Fibroblast of skin of abdomen (primary cell): ENCODE measurements around the gene TNPO3.
A peak's percentile ranks its signal among the peaks of the same experiment; 100 is the strongest.
"Not testable (repeated sequence)": the region's sequence is repeated elsewhere in the genome, so short reads cannot be mapped to it uniquely, and the experiment has no call there.

ENCODE experiments used
- DNase-seq: peaks from one replicate; pipeline ENCODE4 v3.0.0-alpha.2; 2013

TNPO3 gene

DNA sequence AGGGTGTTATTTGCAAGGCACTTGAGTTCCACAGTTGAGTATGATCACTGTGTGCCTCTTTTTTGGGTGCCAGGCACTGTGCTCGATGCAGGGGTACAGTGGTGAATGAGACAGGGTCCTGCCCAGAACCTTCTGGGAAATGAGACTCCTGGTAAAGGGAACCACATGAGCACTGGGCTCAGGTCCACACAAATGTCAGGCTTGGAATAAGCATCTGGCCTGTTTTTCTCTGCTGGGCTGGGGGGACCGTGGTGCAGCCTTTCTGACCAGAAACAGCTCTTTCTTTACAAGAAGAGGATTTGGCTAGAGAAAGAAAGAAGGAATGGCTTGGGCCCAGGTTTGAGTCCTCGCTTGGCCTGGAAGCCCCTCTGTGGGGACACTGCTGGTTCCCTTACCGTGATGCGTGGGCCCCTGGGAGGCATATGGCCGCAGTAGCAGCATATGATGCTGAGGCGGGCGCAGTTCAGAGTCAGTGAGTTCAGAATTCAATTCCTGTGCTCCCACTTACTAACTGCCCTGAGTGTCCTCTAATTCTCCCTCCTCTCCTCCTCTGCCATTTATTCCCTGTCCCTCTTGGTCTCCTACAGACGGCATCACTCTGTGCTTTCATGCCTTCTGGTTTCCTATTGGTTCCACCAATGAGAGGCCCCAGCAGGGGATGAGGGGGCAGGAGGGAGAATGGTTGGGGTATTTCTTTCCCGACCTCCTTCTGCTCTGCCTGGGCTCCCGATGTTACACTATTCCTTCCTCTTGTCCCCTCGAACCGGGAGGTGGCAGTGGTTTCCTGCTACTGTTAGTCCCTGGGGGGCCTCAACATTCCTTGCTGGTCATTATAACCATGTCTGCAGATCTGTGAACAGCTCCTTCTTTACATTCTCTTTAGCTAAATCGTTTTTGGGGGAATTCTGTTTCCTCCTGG is 134.8 kb downstream of the TNPO3 start:
- DNase-seq: no peak

DNA sequence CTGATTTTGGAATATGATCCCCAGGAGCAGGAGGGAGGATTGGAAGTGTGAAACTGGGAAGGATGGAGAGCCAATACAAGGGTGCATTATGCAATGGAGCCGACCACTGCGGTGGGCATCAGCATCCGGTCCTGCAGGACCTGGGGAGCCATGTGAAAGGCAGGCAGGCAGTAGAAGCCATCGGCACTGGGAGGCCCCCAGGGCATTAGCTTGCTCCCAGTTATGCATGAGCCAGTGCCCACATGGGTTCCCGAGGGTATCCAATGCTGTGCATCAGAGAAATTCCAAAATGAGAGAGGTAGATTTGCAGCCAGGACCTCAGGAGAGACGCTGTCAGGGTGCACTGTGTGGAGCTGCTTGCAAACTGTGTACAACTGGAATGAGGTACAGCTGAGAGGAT is 135.7 kb downstream of the TNPO3 start:
- DNase-seq: no peak

GRCh38 chr7:128918016-128918665 is 136.8 kb downstream of the TNPO3 start:
- no peak for DNase-seq

DNA sequence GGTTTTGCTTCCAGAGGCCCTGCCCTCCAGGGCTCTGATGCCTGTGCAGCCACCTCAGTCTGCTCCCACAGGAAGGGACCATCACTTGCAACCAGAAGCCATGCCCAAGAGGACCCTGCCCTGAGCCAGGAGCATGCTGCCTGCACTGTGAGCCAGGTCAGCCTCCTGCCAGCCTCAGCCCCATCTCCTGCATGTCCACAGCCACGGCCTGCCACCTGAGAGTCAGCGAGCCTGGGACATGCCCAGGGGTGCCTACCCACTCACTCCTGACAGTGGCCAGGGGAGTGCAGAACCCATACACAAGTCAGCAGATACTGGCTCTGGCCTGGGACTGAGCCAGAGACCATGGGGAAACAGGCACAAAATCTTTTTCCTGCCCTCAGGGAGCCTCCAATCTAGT is 137.8 kb downstream of the TNPO3 start:
- no peak for DNase-seq

DNA sequence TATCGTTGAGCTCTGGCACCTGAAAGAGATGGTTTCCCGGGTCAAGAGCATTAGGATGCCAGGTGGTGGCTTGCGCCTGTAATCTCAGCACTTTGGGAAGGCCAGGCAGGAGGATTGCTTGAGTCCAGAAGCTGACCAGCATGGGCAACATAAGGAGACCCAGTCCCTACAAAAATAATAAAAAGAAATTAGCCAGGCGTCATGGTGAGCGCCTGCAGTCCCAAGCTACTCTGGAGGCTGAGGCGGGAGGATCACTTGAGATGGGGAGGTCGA is 138.3 kb downstream of the TNPO3 start:
- no peak for DNase-seq

DNA sequence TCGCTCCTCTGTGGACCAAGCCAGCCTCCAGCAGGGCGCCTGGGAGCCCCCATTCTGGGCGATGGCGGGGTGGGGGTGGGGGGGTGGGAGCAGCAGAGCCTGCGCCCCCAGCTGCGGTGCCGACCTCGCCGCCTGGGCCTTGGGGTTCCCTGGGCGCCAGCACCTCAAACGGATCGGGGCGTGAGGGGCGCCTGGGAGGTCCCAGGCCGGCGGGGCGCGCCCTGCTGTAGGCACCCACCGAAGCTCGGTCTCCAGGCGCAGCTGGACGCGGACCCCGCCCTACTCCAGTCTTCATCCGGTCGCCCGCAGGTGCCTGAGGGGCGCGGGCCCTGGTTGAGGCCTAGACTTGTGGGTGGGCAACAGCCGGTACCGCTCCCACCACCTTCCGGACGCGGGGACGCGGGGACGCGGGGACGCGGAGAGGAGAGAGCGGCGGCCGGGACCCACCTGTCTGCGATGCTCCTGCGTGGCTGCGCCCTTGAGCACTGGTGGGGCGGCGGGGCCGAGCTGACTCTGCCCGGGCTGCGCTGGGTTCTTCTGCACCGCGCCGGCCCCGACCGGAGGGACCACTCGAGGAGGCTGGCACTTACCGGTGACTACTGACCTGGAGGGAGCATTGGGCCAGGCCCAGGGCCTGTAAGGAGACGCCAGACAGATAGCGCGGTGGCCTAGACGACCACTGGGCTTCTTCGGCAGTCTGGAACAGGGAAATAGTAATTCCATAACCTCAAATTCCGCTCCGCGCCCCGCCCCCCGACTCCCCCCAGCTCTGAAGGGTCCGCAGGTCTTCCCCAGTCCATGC is 138.9 kb downstream of the TNPO3 start:
- DNase-seq: no peak

DNA sequence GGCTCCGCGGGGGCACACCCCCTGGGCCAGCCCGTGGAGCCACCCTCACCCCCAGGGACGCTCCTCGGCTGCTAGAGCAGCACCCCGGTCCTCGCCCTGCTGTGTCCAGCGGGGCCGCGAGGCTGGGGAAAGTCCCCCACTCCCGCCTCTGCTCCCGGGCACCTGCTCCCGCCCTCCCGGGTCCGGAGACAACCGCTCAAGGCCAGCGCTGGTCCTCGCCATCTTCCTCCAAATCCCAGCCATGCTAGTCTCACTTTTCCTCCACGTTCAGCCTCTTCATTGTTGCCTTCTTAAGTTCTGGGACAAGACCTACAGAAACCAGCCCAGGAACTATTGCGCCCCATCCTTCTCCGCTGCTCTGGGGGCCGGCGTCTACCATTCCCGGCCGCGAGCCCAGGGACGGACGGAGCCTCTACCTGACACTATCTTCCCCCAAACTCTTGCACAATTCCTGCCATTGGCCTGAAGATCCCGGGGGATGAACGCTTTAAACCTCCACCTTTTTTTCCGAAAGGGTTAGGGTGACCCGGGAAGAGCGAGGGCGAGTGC is 139.6 kb downstream of the TNPO3 start:
- DNase-seq: no peak

GRCh38 chr7:128914566-128915151 is 140.3 kb downstream of the TNPO3 start:
- DNase-seq: no peak

GRCh38 chr7:128913870-128914565 is 140.9 kb downstream of the TNPO3 start:
- DNase-seq: no peak

- not testable (repeated sequence) for DNase-seq
Measured at GRCh38 chr7:128912709-128913495, 142.0 kb downstream of the TNPO3 start.

DNA sequence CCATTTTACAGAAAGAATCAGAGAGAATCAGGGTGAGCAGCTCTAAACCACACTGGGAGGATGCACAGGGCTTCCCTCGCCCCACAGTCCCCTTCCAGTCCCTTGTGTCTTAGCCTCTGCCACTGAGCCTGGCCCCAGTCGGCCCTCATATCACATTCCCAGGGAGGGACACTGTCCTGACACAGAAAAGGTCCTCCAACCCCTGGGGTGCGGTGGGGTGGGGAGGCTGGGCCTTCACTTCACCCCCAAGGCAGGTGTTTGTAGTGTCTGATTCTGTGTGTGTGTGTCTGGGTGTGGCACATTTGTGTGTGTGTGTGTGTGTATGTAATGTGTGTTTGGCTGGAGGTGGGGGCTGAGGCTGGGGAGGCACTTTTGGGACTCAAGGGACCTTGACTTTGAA is 142.6 kb downstream of the TNPO3 start:
- no peak for DNase-seq

DNA sequence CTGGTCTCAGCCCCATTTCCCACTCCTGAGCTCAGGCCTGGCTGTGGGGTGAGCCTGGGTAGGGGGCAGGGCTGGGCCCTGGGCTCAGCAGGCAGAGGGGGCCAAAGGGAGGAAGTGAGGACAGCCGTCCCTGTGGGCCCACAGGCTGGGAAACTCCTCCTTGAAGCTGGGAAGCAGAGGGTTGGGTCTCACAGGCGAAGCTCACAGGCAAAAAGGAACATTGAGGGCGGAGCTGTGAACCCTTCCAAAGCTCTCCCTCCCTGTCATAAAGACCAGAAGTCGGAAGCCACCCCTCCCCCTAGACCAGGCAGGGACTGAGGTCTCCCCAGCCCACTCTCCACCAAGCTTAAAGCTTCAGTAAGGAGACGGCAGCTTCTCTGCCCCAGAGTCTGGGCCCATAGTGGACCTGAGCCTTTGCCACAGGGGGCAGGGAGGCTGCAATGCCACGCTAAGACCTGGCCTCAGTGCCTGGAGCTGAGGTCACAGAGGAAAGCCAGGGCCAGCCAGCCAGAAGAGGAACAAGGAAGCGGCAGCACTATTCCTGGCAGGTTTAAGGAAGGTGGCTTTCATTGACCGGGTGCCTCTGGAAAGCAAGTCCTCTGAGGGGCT is 143.4 kb downstream of the TNPO3 start:
- DNase-seq: no peak

GRCh38 chr7:128910569-128910945 is 144.4 kb downstream of the TNPO3 start, which contains the start of gene KCP:
Gene KCP, minus strand, starts transcription at chr7:128910709. Its CDS starts 33 bp downstream, at chr7:128910676.
- no peak for DNase-seq

GRCh38 chr7:128909625-128910568 is 145.0 kb downstream of the TNPO3 start:
- peak; percentile 32 for DNase-seq

GRCh38 chr7:128908750-128909624 is 145.9 kb downstream of the TNPO3 start:
- no peak for DNase-seq

- no peak for DNase-seq
Measured at GRCh38 chr7:128906766-128907559, 147.9 kb downstream of the TNPO3 start.

GRCh38 chr7:128906001-128906765 is 148.7 kb downstream of the TNPO3 start:
- DNase-seq: no peak
